ENCODE results near the gene SLC7A7.

DNA sequence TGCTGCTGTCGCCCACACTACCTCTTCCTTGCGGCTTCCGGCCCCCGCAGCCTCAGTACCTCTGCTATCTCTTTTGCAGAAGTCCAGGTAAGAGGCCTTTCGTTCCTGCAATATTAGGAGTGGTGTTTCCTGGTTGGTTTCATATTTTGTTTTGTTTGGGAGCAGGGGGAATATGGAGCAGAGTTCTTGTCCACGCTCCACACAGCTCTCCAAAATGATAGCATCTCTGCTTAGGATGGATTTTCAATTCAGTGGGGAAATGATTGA lies 48.0 kb downstream of the SLC7A7 start:
- no peak for TF ChIP-seq CTCF (IDR thresholded peaks at IDR 0.05; ENCODE audit: low read depth, low read length, missing input control)
- no peak for TF ChIP-seq REST (IDR thresholded peaks at IDR 0.05)
- TF ChIP-seq, protein P1, sequence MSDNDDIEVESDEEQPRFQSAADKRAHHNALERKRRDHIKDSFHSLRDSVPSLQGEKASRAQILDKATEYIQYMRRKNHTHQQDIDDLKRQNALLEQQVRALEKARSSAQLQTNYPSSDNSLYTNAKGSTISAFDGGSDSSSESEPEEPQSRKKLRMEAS (IDR thresholded peaks at IDR 0.05), result no peak
- TF ChIP-seq YY1 (IDR thresholded peaks at IDR 0.05), result no peak
- TF ChIP-seq TAF1 (conservative IDR thresholded peaks at IDR 0.05), result no peak
- TF ChIP-seq HNF4G (IDR thresholded peaks at IDR 0.05), result no peak
- TF ChIP-seq, protein P2, sequence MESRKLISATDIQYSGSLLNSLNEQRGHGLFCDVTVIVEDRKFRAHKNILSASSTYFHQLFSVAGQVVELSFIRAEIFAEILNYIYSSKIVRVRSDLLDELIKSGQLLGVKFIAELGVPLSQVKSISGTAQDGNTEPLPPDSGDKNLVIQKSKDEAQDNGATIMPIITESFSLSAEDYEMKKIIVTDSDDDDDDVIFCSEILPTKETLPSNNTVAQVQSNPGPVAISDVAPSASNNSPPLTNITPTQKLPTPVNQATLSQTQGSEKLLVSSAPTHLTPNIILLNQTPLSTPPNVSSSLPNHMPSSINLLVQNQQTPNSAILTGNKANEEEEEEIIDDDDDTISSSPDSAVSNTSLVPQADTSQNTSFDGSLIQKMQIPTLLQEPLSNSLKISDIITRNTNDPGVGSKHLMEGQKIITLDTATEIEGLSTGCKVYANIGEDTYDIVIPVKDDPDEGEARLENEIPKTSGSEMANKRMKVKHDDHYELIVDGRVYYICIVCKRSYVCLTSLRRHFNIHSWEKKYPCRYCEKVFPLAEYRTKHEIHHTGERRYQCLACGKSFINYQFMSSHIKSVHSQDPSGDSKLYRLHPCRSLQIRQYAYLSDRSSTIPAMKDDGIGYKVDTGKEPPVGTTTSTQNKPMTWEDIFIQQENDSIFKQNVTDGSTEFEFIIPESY (IDR thresholded peaks at IDR 0.05), result no peak
- TF ChIP-seq RAD21 (IDR thresholded peaks at IDR 0.05), result no peak
- no peak for TF ChIP-seq JUND (IDR thresholded peaks at IDR 0.05)
- TF ChIP-seq ATF3 (IDR thresholded peaks at IDR 0.05), result no peak
- no peak for TF ChIP-seq GABPA (IDR thresholded peaks at IDR 0.05 in 1 of 2, conservative IDR thresholded peaks at IDR 0.05 in 1 of 2)

Measured in liver (tissue), 3 donors.